T-helper 1 cell treated with Interleukin-12 subunit alpha and Interleukin-12 subunit beta and Interleukin-4 antibody, amounts not matched to agents 30 ng/mL and 1 ng/mL, for 36 hours (primary cell): ENCODE results near the gene PTGDS. TPM values are rescaled to one million over a fixed set of nuclear protein-coding genes. Genes with fewer than 3 reads are reported as not detected.

Source experiments
- intact Hi-C: fragments of 100-400 bp; cut with micrococcal nuclease; formaldehyde crosslinking; loops from one replicate; pipeline ENCODE4 v1.15.1; 2024
- total RNA-seq: library from RNA; stranded (reverse); gene quantifications from 2 replicates; pipeline ENCODE4 v1.2.3, GENCODE V29; 2022

PTGDS gene
- total RNA-seq, 1 donor from 2014 or later: 5.2 TPM

GRCh38 chr9:137007108-137007815 is 30.0 kb downstream of the PTGDS start:
- intact Hi-C loops: no loop called here

- intact Hi-C loops: no loop called here
Observed at GRCh38 chr9:137007816-137008270, 30.5 kb downstream of the PTGDS start.

- intact Hi-C loops: no loop called here
Observed at GRCh38 chr9:137008312-137008711, 31.0 kb downstream of the PTGDS start.

- intact Hi-C loops: no loop called here
Observed at GRCh38 chr9:137009217-137009616, 31.9 kb downstream of the PTGDS start.

GRCh38 chr9:137009938-137010732 is 32.8 kb downstream of the PTGDS start:
- intact Hi-C loops: no loop called here

- intact Hi-C loops: no loop called here
Observed at GRCh38 chr9:137011156-137011555, 33.9 kb downstream of the PTGDS start.

- intact Hi-C loops: no loop called here
Observed at GRCh38 chr9:137011907-137012675, 34.8 kb downstream of the PTGDS start.

GRCh38 chr9:137012694-137013570 is 35.6 kb downstream of the PTGDS start:
- intact Hi-C loops: no loop called here

- intact Hi-C loops: no loop called here
Observed at GRCh38 chr9:137013571-137013940, 36.3 kb downstream of the PTGDS start.

GRCh38 chr9:137014166-137014565 is 36.9 kb downstream of the PTGDS start:
- intact Hi-C loops: no loop called here

- intact Hi-C loops: no loop called here
Observed at GRCh38 chr9:137014776-137015539, 37.7 kb downstream of the PTGDS start.

GRCh38 chr9:137015540-137015930 is 38.2 kb downstream of the PTGDS start:
- intact Hi-C loops: no loop called here

- intact Hi-C loops: no loop called here
Observed at GRCh38 chr9:137015976-137016375, 38.7 kb downstream of the PTGDS start.

GRCh38 chr9:137016436-137016835 is 39.1 kb downstream of the PTGDS start:
- intact Hi-C loops: no loop called here

GRCh38 chr9:137017071-137017470 is 39.8 kb downstream of the PTGDS start:
- intact Hi-C loops: no loop called here

GRCh38 chr9:137017791-137018497 is 40.6 kb downstream of the PTGDS start:
- intact Hi-C loops: no loop called here

GRCh38 chr9:137018761-137019559 is 41.7 kb downstream of the PTGDS start:
- intact Hi-C loops: no loop called here

- intact Hi-C loops: loop anchor here (10.0 kb wide), 1 partner anchor 135 kb away; no protein-coding TSS in a partner anchor
Observed at GRCh38 chr9:137019891-137020683, 42.8 kb downstream of the PTGDS start.
